ENCODE data around the gene ZNF837. TPM values are rescaled to one million over a fixed set of nuclear protein-coding genes. Genes with fewer than 3 reads are reported as not detected.

Gene ZNF837
- total and polyA plus RNA-seq, 2 experiments from 2014 or later: 5.0 to 5.4 TPM

DNA sequence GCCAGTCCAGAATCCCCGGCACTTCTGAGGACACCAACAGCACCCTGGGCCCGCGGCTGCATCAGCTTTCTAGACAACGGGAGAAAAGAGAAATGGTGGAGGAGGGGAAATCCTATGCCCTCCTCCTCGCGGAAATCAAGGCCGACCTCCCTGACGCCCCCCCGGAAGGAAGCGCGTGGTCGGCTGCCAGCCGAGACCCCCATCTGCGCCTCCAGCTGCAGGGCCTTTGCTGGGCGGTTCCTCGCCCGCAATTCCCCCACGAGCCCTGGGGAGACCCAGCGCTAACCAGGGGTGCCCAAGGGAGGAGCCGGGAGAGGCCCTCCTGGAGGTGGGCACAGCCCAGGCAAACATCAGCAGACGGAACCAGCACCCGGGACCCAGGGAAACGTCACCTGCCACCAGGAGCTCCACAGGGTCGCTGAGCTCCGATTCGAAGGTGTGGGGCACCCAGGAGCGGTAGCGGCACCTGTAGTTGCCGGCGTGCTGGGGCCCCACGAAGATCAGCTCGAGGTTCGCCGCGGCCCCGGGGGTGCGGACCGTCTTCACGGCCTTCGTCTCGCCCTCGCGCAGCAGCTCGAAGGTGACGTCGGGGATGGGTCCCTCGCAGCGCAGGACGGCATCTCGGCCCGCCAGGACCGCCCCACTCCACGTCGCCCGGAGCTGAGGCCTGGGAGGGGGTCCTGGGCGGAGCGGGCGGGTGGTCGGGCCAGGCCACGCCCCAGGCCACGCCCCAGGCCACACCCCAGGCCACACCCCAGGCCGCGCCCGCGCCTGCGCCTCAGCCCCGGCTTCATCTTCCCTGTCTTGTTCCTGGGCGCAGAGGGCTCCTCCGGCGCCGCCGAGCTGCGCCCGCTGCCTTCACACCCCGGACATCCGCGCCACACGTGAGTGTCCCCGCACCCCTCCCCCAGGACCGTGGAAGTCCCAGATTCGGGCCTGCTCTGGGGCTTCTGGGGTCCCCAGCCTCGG lies 33.6 kb downstream of the ZNF837 start:
- Histone ChIP-seq H3K79me2 (peaks cover 18% of the 10 kb centered on the region), H4K20me1 (ENCODE audit: insufficient read depth, poor library complexity, severe bottlenecking) (no peaks in the 10 kb centered on the region), H3K4me2 (peak overlapping the region; percentile 85), H3K36me3 (replicated peaks; ENCODE audit: insufficient read depth, low read depth) (no peaks in the 10 kb centered on the region), H3K27ac (peak overlapping the region; percentile 91), H3K4me3 (peak overlapping the region; percentile 99), H3K9me3 (ENCODE audit: low read depth) (no peaks in the 10 kb centered on the region), H2AFZ (peak overlapping the region; percentile 90), H3K4me1 (ENCODE audit: insufficient read depth) (peaks cover 8% of the 10 kb centered on the region), H3K9me2 (replicated peaks; ENCODE audit: insufficient read depth) (no peaks in the 10 kb centered on the region), H3K27me3 (peaks cover 4% of the 10 kb centered on the region)
- TF ChIP-seq EZH2 (IDR thresholded peaks at IDR 0.05; ENCODE audit: borderline replicate concordance) (no peak), EZH2phosphoT487 (IDR thresholded peaks at IDR 0.05; ENCODE audit: low read depth, severe bottlenecking, unreplicated experiment) (no peak)
- TF ChIP-seq, protein P1, sequence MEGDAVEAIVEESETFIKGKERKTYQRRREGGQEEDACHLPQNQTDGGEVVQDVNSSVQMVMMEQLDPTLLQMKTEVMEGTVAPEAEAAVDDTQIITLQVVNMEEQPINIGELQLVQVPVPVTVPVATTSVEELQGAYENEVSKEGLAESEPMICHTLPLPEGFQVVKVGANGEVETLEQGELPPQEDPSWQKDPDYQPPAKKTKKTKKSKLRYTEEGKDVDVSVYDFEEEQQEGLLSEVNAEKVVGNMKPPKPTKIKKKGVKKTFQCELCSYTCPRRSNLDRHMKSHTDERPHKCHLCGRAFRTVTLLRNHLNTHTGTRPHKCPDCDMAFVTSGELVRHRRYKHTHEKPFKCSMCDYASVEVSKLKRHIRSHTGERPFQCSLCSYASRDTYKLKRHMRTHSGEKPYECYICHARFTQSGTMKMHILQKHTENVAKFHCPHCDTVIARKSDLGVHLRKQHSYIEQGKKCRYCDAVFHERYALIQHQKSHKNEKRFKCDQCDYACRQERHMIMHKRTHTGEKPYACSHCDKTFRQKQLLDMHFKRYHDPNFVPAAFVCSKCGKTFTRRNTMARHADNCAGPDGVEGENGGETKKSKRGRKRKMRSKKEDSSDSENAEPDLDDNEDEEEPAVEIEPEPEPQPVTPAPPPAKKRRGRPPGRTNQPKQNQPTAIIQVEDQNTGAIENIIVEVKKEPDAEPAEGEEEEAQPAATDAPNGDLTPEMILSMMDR (IDR thresholded peaks at IDR 0.05; ENCODE audit: poor library complexity): no peak
- peak; percentile 87 for DNase-seq (ENCODE audit: low spot score)
- under 1% methylated on average over 59 of the region's 82 CpGs for WGBS (ENCODE audit: low lambda C conversion rate, missing lambda C conversion rate)

DNA sequence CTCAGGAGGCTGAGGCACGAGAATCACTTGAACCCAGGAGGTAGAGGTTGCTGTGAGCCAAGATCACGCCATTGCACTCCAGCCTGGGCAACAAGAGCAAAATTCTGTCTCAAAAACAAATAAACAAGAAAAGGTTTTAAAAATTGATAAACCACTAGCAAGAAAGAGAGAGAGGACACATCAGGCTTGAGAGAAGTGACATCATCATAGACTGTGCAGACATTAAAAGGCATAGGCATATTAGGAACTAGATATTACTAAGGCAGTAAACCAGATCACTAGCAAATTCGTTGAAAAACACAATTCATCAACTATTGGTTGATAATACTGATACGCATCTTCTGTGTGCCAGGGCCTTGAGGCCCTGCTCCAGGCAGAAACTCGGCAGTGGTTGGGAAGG lies 35.3 kb downstream of the ZNF837 start:
- TF ChIP-seq EZH2phosphoT487 (IDR thresholded peaks at IDR 0.05; ENCODE audit: low read depth, severe bottlenecking, unreplicated experiment) (no peak), EZH2 (IDR thresholded peaks at IDR 0.05; ENCODE audit: borderline replicate concordance) (no peak)
- TF ChIP-seq, protein P1 (IDR thresholded peaks at IDR 0.05; ENCODE audit: poor library complexity): no peak
- Histone ChIP-seq H3K79me2 (peaks cover 18% of the 10 kb centered on the region), H3K4me2 (peak overlapping the region; percentile 85), H4K20me1 (ENCODE audit: insufficient read depth, poor library complexity, severe bottlenecking) (no peaks in the 10 kb centered on the region), H3K9me2 (replicated peaks; ENCODE audit: insufficient read depth) (no peaks in the 10 kb centered on the region), H3K27ac (no peak overlapping the region), H3K9me3 (ENCODE audit: low read depth) (no peaks in the 10 kb centered on the region), H2AFZ (no peak overlapping the region), H3K4me3 (no peak overlapping the region), H3K4me1 (ENCODE audit: insufficient read depth) (peaks cover 8% of the 10 kb centered on the region), H3K36me3 (replicated peaks; ENCODE audit: insufficient read depth, low read depth) (no peaks in the 10 kb centered on the region), H3K27me3 (peaks cover 4% of the 10 kb centered on the region)
- 92% methylated on average over 5 of the region's 5 CpGs for WGBS (ENCODE audit: low lambda C conversion rate, missing lambda C conversion rate)
- DNase-seq (ENCODE audit: low spot score): no peak

DNA sequence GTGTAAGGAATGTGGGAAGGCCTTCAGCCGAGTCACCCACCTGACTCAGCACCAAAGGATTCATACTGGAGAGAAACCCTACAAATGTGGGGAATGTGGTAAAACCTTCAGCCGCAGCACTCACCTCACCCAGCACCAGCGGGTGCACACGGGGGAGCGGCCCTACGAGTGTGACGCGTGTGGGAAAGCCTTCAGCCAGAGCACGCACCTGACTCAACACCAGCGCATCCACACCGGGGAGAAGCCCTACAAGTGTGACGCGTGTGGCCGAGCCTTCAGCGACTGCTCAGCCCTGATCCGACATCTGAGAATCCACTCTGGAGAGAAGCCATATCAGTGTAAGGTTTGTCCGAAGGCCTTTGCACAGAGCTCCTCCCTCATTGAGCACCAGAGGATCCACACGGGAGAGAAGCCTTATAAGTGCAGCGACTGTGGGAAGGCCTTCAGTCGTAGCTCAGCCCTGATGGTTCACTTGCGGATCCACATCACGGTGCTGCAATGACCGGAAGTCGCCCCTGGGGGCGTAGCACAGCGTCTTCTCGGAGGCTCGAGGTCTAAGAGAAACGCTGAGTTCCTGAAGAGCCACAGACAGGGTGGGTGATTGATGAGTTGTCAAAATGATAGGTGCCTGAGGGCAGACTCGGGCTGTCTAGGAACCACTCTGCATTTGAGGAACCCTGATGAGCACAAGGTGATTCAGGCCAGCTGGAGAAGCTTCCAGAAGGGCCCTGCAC lies 41.8 kb downstream of the ZNF837 start:
- H2AFZ ChIP-seq: no peak overlapping the region
- H3K9me3 ChIP-seq (ENCODE audit: low read depth): no peaks in the 10 kb centered on the region
- H3K79me2 ChIP-seq: no peaks in the 10 kb centered on the region
- TF ChIP-seq, protein P1 (IDR thresholded peaks at IDR 0.05; ENCODE audit: poor library complexity): no peak
- no peak for TF ChIP-seq EZH2phosphoT487 (IDR thresholded peaks at IDR 0.05; ENCODE audit: low read depth, severe bottlenecking, unreplicated experiment)
- TF ChIP-seq EZH2 (IDR thresholded peaks at IDR 0.05; ENCODE audit: borderline replicate concordance): no peak
- WGBS (ENCODE audit: low lambda C conversion rate, missing lambda C conversion rate): 82% methylated on average over 30 of the region's 30 CpGs
- no peaks in the 10 kb centered on the region for H3K36me3 ChIP-seq (replicated peaks; ENCODE audit: insufficient read depth, low read depth)
- H3K4me1 ChIP-seq (ENCODE audit: insufficient read depth): no peaks in the 10 kb centered on the region
- no peaks in the 10 kb centered on the region for H3K9me2 ChIP-seq (replicated peaks; ENCODE audit: insufficient read depth)
- no peak overlapping the region for H3K4me3 ChIP-seq
- no peak overlapping the region for H3K4me2 ChIP-seq
- H4K20me1 ChIP-seq (ENCODE audit: insufficient read depth, poor library complexity, severe bottlenecking): no peaks in the 10 kb centered on the region
- DNase-seq (ENCODE audit: low spot score): no peak
- H3K27me3 ChIP-seq: no peaks in the 10 kb centered on the region
- no peak overlapping the region for H3K27ac ChIP-seq

Data from hepatocyte (in vitro differentiated cells).